ENCODE measurements around the gene ARCN1. TPM values are rescaled to one million over a fixed set of nuclear protein-coding genes. Genes with fewer than 3 reads are reported as not detected.

ARCN1 gene
- total and polyA plus RNA-seq, 9 of the 15 experiments (the other 6 are each of a cell fraction or from before 2014, with no cell fraction given): 30.0 to 224 (median 76.4) TPM

DNA sequence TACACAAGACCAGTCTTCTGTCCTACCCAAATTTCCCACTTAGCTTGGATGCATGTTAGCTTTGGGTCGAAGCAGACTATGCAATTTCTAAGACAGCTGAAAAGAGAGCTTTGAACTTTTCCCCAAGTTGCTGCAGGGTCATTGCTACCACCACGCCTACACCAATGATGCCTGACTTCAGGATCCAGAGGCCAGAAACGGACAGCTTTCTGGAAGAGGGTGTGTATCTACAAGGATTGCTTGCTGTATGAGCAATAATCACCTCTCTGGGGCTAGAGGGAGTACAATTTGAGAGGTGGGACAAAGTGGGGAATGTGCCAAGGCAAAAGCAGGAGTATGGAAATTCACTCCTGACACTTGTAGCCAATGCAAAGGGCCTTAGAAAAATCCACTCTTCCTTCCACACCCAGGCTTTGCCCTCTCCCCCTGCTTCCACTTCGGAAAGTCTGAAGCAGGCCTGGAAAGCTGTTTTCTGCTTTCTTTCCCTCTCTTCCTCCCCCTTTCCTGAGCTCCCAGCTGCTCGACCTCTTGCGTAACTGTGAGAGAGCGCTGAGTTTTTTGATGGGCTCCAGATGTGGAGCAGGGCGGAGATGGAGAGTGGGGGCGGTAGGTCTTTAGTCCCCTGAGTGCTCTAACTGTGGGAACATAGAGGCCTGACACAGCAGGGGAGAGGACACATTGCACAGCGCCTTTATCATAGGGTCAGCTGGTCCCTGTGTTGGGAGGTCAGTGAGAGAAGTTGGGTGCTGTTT, 33.1 kb downstream of the ARCN1 start (continued):
- TF ChIP-seq, protein P1, sequence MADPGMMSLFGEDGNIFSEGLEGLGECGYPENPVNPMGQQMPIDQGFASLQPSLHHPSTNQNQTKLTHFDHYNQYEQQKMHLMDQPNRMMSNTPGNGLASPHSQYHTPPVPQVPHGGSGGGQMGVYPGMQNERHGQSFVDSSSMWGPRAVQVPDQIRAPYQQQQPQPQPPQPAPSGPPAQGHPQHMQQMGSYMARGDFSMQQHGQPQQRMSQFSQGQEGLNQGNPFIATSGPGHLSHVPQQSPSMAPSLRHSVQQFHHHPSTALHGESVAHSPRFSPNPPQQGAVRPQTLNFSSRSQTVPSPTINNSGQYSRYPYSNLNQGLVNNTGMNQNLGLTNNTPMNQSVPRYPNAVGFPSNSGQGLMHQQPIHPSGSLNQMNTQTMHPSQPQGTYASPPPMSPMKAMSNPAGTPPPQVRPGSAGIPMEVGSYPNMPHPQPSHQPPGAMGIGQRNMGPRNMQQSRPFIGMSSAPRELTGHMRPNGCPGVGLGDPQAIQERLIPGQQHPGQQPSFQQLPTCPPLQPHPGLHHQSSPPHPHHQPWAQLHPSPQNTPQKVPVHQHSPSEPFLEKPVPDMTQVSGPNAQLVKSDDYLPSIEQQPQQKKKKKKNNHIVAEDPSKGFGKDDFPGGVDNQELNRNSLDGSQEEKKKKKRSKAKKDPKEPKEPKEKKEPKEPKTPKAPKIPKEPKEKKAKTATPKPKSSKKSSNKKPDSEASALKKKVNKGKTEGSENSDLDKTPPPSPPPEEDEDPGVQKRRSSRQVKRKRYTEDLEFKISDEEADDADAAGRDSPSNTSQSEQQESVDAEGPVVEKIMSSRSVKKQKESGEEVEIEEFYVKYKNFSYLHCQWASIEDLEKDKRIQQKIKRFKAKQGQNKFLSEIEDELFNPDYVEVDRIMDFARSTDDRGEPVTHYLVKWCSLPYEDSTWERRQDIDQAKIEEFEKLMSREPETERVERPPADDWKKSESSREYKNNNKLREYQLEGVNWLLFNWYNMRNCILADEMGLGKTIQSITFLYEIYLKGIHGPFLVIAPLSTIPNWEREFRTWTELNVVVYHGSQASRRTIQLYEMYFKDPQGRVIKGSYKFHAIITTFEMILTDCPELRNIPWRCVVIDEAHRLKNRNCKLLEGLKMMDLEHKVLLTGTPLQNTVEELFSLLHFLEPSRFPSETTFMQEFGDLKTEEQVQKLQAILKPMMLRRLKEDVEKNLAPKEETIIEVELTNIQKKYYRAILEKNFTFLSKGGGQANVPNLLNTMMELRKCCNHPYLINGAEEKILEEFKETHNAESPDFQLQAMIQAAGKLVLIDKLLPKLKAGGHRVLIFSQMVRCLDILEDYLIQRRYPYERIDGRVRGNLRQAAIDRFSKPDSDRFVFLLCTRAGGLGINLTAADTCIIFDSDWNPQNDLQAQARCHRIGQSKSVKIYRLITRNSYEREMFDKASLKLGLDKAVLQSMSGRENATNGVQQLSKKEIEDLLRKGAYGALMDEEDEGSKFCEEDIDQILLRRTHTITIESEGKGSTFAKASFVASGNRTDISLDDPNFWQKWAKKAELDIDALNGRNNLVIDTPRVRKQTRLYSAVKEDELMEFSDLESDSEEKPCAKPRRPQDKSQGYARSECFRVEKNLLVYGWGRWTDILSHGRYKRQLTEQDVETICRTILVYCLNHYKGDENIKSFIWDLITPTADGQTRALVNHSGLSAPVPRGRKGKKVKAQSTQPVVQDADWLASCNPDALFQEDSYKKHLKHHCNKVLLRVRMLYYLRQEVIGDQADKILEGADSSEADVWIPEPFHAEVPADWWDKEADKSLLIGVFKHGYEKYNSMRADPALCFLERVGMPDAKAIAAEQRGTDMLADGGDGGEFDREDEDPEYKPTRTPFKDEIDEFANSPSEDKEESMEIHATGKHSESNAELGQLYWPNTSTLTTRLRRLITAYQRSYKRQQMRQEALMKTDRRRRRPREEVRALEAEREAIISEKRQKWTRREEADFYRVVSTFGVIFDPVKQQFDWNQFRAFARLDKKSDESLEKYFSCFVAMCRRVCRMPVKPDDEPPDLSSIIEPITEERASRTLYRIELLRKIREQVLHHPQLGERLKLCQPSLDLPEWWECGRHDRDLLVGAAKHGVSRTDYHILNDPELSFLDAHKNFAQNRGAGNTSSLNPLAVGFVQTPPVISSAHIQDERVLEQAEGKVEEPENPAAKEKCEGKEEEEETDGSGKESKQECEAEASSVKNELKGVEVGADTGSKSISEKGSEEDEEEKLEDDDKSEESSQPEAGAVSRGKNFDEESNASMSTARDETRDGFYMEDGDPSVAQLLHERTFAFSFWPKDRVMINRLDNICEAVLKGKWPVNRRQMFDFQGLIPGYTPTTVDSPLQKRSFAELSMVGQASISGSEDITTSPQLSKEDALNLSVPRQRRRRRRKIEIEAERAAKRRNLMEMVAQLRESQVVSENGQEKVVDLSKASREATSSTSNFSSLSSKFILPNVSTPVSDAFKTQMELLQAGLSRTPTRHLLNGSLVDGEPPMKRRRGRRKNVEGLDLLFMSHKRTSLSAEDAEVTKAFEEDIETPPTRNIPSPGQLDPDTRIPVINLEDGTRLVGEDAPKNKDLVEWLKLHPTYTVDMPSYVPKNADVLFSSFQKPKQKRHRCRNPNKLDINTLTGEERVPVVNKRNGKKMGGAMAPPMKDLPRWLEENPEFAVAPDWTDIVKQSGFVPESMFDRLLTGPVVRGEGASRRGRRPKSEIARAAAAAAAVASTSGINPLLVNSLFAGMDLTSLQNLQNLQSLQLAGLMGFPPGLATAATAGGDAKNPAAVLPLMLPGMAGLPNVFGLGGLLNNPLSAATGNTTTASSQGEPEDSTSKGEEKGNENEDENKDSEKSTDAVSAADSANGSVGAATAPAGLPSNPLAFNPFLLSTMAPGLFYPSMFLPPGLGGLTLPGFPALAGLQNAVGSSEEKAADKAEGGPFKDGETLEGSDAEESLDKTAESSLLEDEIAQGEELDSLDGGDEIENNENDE (IDR thresholded peaks at IDR 0.05; ENCODE audit: low read depth, low read length): no peak
- no peak for TF ChIP-seq NCOA6 (IDR thresholded peaks at IDR 0.05)
- TF ChIP-seq, protein P2, sequence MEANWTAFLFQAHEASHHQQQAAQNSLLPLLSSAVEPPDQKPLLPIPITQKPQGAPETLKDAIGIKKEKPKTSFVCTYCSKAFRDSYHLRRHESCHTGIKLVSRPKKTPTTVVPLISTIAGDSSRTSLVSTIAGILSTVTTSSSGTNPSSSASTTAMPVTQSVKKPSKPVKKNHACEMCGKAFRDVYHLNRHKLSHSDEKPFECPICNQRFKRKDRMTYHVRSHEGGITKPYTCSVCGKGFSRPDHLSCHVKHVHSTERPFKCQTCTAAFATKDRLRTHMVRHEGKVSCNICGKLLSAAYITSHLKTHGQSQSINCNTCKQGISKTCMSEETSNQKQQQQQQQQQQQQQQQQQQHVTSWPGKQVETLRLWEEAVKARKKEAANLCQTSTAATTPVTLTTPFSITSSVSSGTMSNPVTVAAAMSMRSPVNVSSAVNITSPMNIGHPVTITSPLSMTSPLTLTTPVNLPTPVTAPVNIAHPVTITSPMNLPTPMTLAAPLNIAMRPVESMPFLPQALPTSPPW (CRISPR knock-in tag; IDR thresholded peaks at IDR 0.05): peak; percentile 66
- TF ChIP-seq CREM (IDR thresholded peaks at IDR 0.05; ENCODE audit: low read depth): peak; percentile 13; the same call in 1 of the 2 replicates
- 0 out of 4 replicates have a peak, but pooled peaks of 1 of the 2 experiments have one; percentile 19 for TF ChIP-seq SIN3A (IDR thresholded peaks at IDR 0.05; ENCODE audit: borderline replicate concordance in 2 of 2, control insufficient read depth in 1 of 2, low read depth in 2 of 2, low read length in 2 of 2)
- no peak for TF ChIP-seq MEIS2 (IDR thresholded peaks at IDR 0.05; ENCODE audit: partially characterized antibody)
- peak in 1 of 2 experiments; percentile 48; a peak in 1 of 3 replicates for TF ChIP-seq CBX3 (IDR thresholded peaks at IDR 0.05; ENCODE audit: borderline replicate concordance in 1 of 2, low read length in 2 of 2)
- TF ChIP-seq MEF2D (tag; conservative IDR thresholded peaks at IDR 0.05; ENCODE audit: low read depth): no peak
- TF ChIP-seq, protein P3, sequence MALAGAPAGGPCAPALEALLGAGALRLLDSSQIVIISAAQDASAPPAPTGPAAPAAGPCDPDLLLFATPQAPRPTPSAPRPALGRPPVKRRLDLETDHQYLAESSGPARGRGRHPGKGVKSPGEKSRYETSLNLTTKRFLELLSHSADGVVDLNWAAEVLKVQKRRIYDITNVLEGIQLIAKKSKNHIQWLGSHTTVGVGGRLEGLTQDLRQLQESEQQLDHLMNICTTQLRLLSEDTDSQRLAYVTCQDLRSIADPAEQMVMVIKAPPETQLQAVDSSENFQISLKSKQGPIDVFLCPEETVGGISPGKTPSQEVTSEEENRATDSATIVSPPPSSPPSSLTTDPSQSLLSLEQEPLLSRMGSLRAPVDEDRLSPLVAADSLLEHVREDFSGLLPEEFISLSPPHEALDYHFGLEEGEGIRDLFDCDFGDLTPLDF (CRISPR knock-in tag; IDR thresholded peaks at IDR 0.05): no peak

Measured in K562 (cell line).